H4 (cell line): ENCODE measurements around the gene KRTAP10-2. TPM values are rescaled to one million over a fixed set of nuclear protein-coding genes. Genes with fewer than 3 reads are reported as not detected.

Experiments
- total RNA-seq: library from RNA; depleted of rRNA; stranded (reverse); fragments of >200 nt; shearing (Covaris generic); gene quantifications from 2 replicates; pipeline ENCODE4 v1.2.3, GENCODE V29; 2014; rRNA removed

KRTAP10-2 gene
- total RNA-seq, 1 experiment from 2014 or later: not detected

Other genes with a start within 250 kb of the KRTAP10-2 start
- gene CFAP410, start 212.1 kb downstream of the KRTAP10-2 start, total RNA-seq: 12.6 and 14.7 TPM in 2 replicates
- 0.76 and 0.89 TPM in 2 replicates for gene TRPM2, start 197.9 kb downstream of the KRTAP10-2 start, total RNA-seq
- 0.37 and 0.52 TPM in 2 replicates for gene LRRC3, start 96.0 kb downstream of the KRTAP10-2 start, total RNA-seq
- gene KRTAP10-1, start 11.3 kb downstream of the KRTAP10-2 start, total RNA-seq: not detected in 2 replicates
- gene KRTAP10-3, start 7.3 kb upstream of the KRTAP10-2 start, total RNA-seq: not detected in 2 replicates
- not detected in 2 replicates for gene KRTAP10-4, start 22.2 kb upstream of the KRTAP10-2 start, total RNA-seq
- gene KRTAP10-5, start 29.1 kb upstream of the KRTAP10-2 start, total RNA-seq: not detected in 2 replicates
- gene KRTAP10-6, start 41.0 kb upstream of the KRTAP10-2 start, total RNA-seq: not detected in 2 replicates
- not detected in 2 replicates for gene KRTAP10-7, start 49.1 kb upstream of the KRTAP10-2 start, total RNA-seq
- gene KRTAP10-8, start 60.6 kb upstream of the KRTAP10-2 start, total RNA-seq: not detected in 2 replicates
- gene KRTAP10-9, start 75.6 kb upstream of the KRTAP10-2 start, total RNA-seq: not detected in 2 replicates
- not detected in 2 replicates for gene KRTAP10-10, start 85.9 kb upstream of the KRTAP10-2 start, total RNA-seq
- not detected in 2 replicates for gene KRTAP10-11, start 94.9 kb upstream of the KRTAP10-2 start, total RNA-seq
- gene KRTAP12-4, start 103.2 kb upstream of the KRTAP10-2 start, total RNA-seq: not detected in 2 replicates
- not detected in 2 replicates for gene KRTAP12-3, start 106.4 kb upstream of the KRTAP10-2 start, total RNA-seq
- gene KRTAP12-2, start 115.4 kb upstream of the KRTAP10-2 start, total RNA-seq: not detected in 2 replicates
- gene KRTAP12-1, start 130.7 kb upstream of the KRTAP10-2 start, total RNA-seq: not detected in 2 replicates
- gene KRTAP10-12, start 145.7 kb upstream of the KRTAP10-2 start, total RNA-seq: not detected in 2 replicates
- 0.08 TPM in 1 of 2 replicates, not detected in the other for gene TSPEAR, start 160.1 kb upstream of the KRTAP10-2 start, total RNA-seq